D721Med (cell line): ENCODE results near the gene EFCAB5.

Experiments
- DNase-seq: peaks from one replicate; pipeline ENCODE4 v3.0.0; 2011; ENCODE audit warnings: low spot score; ENCODE audit not compliant: insufficient read length
- FAIRE-seq: peaks from 2 replicates; lab custom pipeline; 2011; peaks lifted over from hg19 to GRCh38; lab: Jason Lieb, UNC
- TF ChIP-seq, protein P1 (sequence below): IDR thresholded peaks from 2 replicates; pipeline ENCODE4 v1.5.1; 2012; ENCODE audit warnings: mild to moderate bottlenecking, control low read depth; ENCODE audit not compliant: insufficient read depth; ENCODE audit errors: missing control alignments

Gene EFCAB5

DNA sequence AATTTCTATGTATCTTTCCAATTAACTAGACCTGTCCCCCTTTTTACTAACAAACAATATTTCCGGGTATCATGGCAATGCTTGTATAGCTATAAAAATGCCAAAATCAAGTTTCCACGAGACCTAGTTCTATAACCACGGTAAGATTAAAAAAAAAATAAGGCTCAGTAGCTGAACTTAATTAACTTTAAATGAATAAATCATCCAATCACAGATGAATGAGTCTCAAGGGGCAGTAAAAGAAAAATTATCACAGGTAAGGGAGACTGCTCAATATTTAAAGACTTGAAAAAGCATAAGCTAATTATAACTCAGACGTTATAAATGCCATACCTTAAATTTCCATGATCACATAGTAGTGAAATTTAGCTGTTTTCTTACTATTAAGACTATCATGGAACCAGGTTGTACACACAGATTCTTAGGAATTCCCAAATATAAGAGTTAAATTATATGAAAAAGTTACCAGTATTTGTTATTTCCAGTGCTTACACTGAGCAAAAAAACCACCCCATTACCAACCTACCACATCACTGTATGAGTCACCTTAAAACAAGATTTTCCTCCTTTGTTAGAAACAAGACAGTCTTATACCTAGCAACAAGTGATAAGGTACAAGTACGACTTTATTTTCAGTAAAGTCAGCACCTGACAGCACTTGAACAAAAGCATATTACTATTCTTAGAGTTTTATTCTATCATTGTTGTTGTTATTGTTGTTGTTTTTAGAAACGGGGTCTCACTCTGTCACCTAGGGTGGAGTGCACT is 32.0 kb upstream of the EFCAB5 start:
- TF ChIP-seq, protein P1, sequence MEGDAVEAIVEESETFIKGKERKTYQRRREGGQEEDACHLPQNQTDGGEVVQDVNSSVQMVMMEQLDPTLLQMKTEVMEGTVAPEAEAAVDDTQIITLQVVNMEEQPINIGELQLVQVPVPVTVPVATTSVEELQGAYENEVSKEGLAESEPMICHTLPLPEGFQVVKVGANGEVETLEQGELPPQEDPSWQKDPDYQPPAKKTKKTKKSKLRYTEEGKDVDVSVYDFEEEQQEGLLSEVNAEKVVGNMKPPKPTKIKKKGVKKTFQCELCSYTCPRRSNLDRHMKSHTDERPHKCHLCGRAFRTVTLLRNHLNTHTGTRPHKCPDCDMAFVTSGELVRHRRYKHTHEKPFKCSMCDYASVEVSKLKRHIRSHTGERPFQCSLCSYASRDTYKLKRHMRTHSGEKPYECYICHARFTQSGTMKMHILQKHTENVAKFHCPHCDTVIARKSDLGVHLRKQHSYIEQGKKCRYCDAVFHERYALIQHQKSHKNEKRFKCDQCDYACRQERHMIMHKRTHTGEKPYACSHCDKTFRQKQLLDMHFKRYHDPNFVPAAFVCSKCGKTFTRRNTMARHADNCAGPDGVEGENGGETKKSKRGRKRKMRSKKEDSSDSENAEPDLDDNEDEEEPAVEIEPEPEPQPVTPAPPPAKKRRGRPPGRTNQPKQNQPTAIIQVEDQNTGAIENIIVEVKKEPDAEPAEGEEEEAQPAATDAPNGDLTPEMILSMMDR, result no peak
- FAIRE-seq (no peak), DNase-seq (no peak)

DNA sequence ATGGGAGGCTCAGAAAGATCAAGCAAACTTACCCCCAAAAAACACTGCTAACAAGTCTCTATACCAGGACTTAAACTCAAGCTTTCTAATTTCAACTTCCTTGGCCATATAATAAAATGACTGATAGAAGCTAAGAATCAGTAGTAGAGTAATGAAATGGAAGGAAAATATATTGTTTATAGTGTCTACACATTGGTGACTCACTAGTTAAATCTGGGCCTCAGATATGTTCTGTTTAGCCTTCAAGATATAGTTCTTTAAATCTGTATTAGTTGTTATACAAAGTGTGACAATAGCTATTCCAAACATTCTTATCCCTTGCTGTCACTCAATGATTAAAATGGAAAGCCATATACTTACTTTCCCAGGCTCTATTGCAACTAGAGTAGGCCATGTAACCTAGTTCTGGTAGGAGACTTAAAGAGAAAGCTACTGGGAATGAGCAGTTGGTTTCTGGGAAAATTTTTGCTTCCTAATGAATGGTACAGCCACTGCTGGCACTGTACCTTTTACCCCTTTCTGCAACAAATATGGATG is 29.7 kb upstream of the EFCAB5 start:
- no peak for FAIRE-seq
- TF ChIP-seq, protein P1, result no peak

DNA sequence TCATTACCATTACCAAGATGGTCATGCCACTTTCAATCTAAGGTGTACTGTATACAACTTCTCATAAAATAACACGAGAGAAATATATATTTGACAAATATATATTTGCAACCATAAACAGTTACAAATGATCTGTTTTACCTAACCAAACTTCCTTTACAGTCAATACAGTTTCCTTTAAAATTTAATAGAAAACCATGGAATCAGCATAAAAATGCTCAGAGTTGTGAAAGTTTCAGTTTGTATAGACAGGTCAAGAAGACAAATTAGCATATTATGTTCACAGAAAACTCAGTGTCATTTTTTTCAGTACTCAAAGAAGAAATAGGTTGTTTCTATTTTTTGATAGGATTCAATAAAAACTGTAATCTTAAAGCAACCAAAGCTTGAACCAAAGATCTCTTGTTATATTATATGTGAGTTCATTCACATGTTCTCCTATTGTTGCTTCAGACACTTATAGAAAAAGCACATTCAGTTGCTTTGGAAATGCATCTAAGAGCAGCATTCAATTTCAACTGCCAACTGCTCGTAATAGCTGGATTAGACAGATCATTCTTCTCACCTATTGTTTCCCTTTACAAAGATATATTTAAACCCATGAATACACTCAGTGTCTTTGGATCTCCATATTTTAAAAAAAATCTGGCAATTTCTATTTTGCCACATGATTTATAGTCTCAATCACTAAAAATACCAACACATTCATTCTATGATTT is 26.5 kb upstream of the EFCAB5 start:
- TF ChIP-seq, protein P1, result no peak
- DNase-seq (no peak), FAIRE-seq (peak; percentile 53)

More for the DNA sequence above, 29.7 kb upstream of the EFCAB5 start:
- no peak for DNase-seq

DNA sequence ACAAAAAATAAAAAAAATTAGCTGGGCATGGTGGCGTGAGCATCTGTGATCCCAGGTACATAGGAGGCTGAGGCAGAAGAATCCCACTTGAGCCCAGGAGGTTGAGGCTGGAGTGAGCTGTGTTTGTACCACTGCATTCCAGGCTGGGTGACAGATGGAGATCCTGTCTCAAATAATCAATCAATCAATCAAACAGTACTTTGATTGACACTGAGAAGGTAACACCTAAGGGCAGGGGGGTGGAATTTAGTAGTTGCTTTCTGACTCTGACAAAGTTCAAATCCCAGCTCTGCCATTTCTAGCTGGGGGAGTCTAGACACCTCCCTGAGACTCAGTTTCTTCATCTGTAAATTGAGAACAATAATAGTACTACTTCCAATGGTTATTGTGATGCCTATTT is 23.4 kb upstream of the EFCAB5 start:
- no peak for FAIRE-seq
- TF ChIP-seq, protein P1, result no peak

DNA sequence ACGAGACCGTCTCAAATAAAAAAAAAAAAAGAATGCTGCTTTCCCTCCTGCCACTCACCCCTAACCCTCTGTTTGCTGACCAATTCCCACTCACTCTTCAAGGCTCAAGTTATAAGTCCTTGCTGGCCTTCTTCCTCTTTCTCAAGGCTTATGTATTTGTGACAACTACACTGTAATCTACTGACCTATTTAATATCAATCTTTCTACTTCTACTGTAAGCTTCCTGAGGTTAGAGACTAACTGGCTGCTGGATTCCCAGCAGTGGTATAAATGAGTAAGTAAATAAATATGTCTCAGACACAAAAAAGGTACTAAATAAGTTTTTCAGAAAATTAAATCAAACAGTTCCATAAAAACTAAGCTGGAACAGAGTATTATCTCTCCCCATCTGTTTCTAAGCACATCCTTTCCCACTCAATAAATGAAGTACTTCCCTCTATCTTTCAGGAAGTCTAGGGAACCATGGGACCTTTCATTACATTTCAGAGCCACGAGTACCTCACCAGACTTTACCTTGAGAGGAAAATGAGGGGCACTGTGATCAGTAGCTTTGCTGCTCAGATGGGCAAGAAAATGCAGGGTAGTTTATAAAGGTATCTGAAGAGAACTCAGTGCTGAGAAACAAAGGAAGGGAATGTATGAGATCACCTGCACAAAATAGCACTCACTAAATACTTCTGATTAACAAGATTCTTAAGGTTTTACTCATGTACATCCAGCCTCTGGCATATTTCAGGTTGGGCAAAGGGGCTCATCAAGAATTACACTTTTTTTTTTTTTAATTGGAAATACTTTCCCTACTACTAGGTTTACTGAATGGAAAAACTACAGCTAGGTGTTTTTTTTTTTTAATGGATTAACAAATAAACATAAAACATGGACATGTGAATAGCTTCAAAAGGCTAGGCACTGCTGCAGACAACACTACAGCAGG is 22.2 kb upstream of the EFCAB5 start:
- TF ChIP-seq, protein P1, result no peak
- DNase-seq (no peak), FAIRE-seq (no peak)

More for the DNA sequence above, 23.4 kb upstream of the EFCAB5 start:
- no peak for DNase-seq

DNA sequence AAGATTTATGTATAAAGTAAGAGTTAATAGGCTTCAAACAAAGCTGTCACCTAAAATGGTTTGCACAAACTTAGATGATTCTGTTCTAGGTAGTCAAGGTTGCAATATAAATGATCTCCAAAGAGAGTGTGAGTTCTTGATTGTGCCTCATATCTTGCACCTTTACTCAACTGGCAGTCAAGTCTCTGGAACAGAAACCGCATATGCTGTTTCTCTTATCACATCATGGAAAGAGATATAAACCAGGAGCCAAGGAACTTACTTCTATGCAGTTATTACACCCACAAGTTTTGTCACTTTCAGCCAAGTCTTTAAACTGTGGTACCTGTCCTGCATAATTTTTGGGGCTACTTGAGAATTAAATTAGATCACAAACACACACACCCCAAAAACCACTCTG is 16.6 kb upstream of the EFCAB5 start:
- FAIRE-seq (no peak), DNase-seq (no peak)
- TF ChIP-seq, protein P1, result no peak
